Left forelimb (tissue), 1 donor: ENCODE results near the gene HLA-DQA1.
"Not testable (repeated sequence)": the region's sequence is repeated elsewhere in the genome, so short reads cannot be mapped to it uniquely, and the experiment has no call there.

Source experiments
- DNase-seq: peaks from one replicate; pipeline ENCODE4 v3.0.0-alpha.2; 2018; ENCODE audit warnings: low spot score

Gene HLA-DQA1

GRCh38 chr6:32622545-32623401 is 14.4 kb upstream of the HLA-DQA1 start:
- no peak for DNase-seq

GRCh38 chr6:32623693-32624092 is 13.5 kb upstream of the HLA-DQA1 start:
- DNase-seq = no peak

- DNase-seq = no peak
Observed at GRCh38 chr6:32624565-32624964, 12.6 kb upstream of the HLA-DQA1 start.

GRCh38 chr6:32625137-32625536 is 12.1 kb upstream of the HLA-DQA1 start:
- no peak for DNase-seq

GRCh38 chr6:32627249-32627648 is 10.0 kb upstream of the HLA-DQA1 start:
- no peak for DNase-seq

GRCh38 chr6:32627831-32628230 is 9.4 kb upstream of the HLA-DQA1 start:
- DNase-seq = no peak

GRCh38 chr6:32629793-32630192 is 7.4 kb upstream of the HLA-DQA1 start:
- not testable (repeated sequence) for DNase-seq

- no peak for DNase-seq
Observed at GRCh38 chr6:32635526-32636123, 1.6 kb upstream of the HLA-DQA1 start.

- no peak for DNase-seq
Observed at GRCh38 chr6:32637883-32638282, 677 bp downstream of the HLA-DQA1 start.

- DNase-seq = no peak
Observed at GRCh38 chr6:32638532-32639219, 1.5 kb downstream of the HLA-DQA1 start.

- no peak for DNase-seq
Observed at GRCh38 chr6:32639440-32640394, 2.5 kb downstream of the HLA-DQA1 start.

- no peak for DNase-seq
Observed at GRCh38 chr6:32641122-32641521, 3.9 kb downstream of the HLA-DQA1 start.

GRCh38 chr6:32641785-32642719 is 4.8 kb downstream of the HLA-DQA1 start:
- not testable (repeated sequence) for DNase-seq

- no peak for DNase-seq
Observed at GRCh38 chr6:32642720-32643106, 5.5 kb downstream of the HLA-DQA1 start.

GRCh38 chr6:32643904-32644303 is 6.7 kb downstream of the HLA-DQA1 start:
- DNase-seq = no peak

GRCh38 chr6:32645047-32645703 is 8.0 kb downstream of the HLA-DQA1 start:
- DNase-seq = no peak

GRCh38 chr6:32655203-32655710 is 18.1 kb downstream of the HLA-DQA1 start:
- no peak for DNase-seq

GRCh38 chr6:32657329-32657728 is 20.1 kb downstream of the HLA-DQA1 start:
- not testable (repeated sequence) for DNase-seq

GRCh38 chr6:32657819-32658218 is 20.6 kb downstream of the HLA-DQA1 start:
- DNase-seq = not testable (repeated sequence)
